Measurements from ENCODE around the gene PTPRG.

DNA sequence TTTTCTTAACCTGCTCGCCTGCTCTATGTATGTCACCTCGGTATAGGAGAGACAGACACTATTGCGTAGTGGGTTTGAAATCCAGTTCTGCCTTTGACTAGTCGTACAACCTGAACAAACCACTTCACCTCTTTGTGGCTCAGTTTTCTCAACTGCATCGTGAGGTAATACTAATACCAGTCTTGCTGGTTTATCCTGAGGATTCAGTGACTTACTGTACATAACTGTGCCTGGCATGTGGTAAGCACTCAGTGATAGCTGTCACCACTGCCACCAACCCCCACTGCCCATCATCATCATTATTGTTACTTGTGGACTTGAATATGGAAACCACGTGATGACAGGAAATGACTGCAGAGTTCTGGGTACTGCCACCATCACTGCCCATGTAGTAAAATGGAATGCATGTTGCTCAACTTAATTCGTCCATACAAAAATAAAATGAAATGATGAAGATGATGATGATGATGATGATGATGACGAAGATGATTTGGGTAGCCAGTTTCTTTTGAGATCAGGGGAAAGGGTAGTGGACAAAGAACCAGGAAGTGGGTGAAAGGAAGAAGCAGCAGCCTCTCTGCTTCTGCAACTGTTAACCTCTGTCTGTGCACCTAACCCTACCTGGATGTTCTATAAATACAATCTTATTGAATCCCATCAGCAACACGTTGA lies 583.9 kb downstream of the PTPRG start:
- TF ChIP-seq CTCF (IDR thresholded peaks at IDR 0.05) = no peak
- no peak for TF ChIP-seq POLR2A (IDR thresholded peaks at IDR 0.05)
- TF ChIP-seq POLR2AphosphoS5 (IDR thresholded peaks at IDR 0.05) = no peak

All from suprapubic skin (tissue), 4 donors.